Measurements from ENCODE around the gene MTREX.

Gene MTREX

GRCh38 chr5:55418994-55419968 lies 111.5 kb downstream of the MTREX start:
- DNase-seq (ENCODE audit: low read depth) = peak; percentile 81
- H3K4me3 ChIP-seq (ENCODE audit: low read depth, low read length) = no peak overlapping the region
- no peak for TF ChIP-seq CTCF (conservative IDR thresholded peaks at IDR 0.05; ENCODE audit: low read depth, low read length)

- H3K4me3 ChIP-seq (ENCODE audit: low read depth, low read length) = no peak overlapping the region
- no peak for TF ChIP-seq CTCF (conservative IDR thresholded peaks at IDR 0.05; ENCODE audit: low read depth, low read length)
- DNase-seq (ENCODE audit: low read depth) = no peak
These were observed 113.3 kb downstream of the MTREX start for GRCh38 chr5:55421074-55421529.

- H3K4me3 ChIP-seq (ENCODE audit: low read depth, low read length) = no peak overlapping the region
- no peak for DNase-seq (ENCODE audit: low read depth)
- no peak for TF ChIP-seq CTCF (conservative IDR thresholded peaks at IDR 0.05; ENCODE audit: low read depth, low read length)
These were observed 118.7 kb downstream of the MTREX start for GRCh38 chr5:55426455-55426854.

- H3K4me3 ChIP-seq (ENCODE audit: low read depth, low read length) = no peak overlapping the region
- DNase-seq (ENCODE audit: low read depth) = peak; percentile 76
- TF ChIP-seq CTCF (conservative IDR thresholded peaks at IDR 0.05; ENCODE audit: low read depth, low read length) = no peak
These were observed 119.4 kb downstream of the MTREX start for GRCh38 chr5:55427157-55427556.

- no peak for TF ChIP-seq CTCF (conservative IDR thresholded peaks at IDR 0.05; ENCODE audit: low read depth, low read length)
- DNase-seq (ENCODE audit: low read depth) = no peak
- no peak overlapping the region for H3K4me3 ChIP-seq (ENCODE audit: low read depth, low read length)
These were observed 121.4 kb downstream of the MTREX start for GRCh38 chr5:55429221-55429612.

- TF ChIP-seq CTCF (conservative IDR thresholded peaks at IDR 0.05; ENCODE audit: low read depth, low read length) = no peak
These were observed 121.9 kb downstream of the MTREX start for GRCh38 chr5:55429613-55430253.

More at GRCh38 chr5:55429613-55430253, 121.9 kb downstream of the MTREX start:
- no peak for DNase-seq (ENCODE audit: low read depth)
- no peak overlapping the region for H3K4me3 ChIP-seq (ENCODE audit: low read depth, low read length)
